ENCODE measurements around the gene KDM8.

The KDM8 gene

GRCh38 chr16:27230562-27231001, 27.3 kb downstream of the KDM8 start:
- DNase-seq (ENCODE audit: low read depth in 2 of 2) = peak; percentile 53 to 67

GRCh38 chr16:27231692-27232060, 28.4 kb downstream of the KDM8 start:
- DNase-seq (ENCODE audit: low read depth in 2 of 2) = no peak

- peak in 1 of 2 donors; percentile 55 for DNase-seq (ENCODE audit: low read depth in 2 of 2)
Measured at GRCh38 chr16:27232061-27232900, 29.0 kb downstream of the KDM8 start.

GRCh38 chr16:27232901-27233625, 29.7 kb downstream of the KDM8 start:
- no peak for DNase-seq (ENCODE audit: low read depth in 2 of 2)

DNA sequence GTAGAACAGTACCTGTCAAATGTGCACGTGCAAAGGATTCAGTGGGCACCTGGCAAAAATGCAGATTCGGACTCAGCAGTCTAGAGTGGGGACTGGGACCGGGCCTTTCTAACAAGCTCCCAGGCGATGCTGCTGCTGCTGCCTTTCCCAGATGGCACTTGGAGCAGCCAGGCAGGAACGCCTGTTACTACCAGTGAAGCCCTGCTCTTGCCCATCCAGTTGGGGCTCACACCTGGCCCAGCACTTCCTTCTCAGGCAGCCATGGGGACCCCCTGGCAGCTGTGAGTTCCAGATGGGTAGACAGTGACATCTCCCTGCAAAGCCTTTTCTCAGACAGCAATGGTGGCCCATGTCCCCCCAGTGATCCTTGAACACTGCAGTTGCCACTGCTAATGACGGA, 30.4 kb downstream of the KDM8 start:
- DNase-seq (ENCODE audit: low read depth in 2 of 2) = no peak

GRCh38 chr16:27234171-27234570, 30.8 kb downstream of the KDM8 start:
- DNase-seq (ENCODE audit: low read depth in 2 of 2) = no peak

DNA sequence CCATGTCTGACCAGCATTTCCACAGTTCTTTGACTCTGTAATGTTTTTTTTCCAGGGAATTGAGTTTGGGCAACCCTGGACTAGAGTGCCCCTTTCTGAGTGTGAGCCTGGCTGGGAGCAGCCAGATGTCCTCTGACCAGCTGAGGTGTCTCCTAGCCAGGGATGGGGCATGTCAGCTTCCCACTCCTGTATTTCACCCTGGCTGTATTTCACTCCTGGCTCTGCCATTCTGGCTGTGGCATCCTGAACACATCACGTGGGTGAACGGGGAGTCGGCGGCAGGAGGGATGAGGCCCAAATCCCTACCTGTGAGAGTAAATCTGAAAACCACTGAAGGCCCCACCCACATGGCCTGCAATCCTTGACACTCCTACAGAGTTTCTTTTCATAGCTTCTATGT, 31.3 kb downstream of the KDM8 start:
- no peak for DNase-seq (ENCODE audit: low read depth in 2 of 2)

GRCh38 chr16:27235055-27235937, 32.0 kb downstream of the KDM8 start:
- DNase-seq (ENCODE audit: low read depth in 2 of 2) = peak; percentile 57 to 78

- DNase-seq (ENCODE audit: low read depth in 2 of 2) = no peak
Measured at GRCh38 chr16:27235938-27236245, 32.6 kb downstream of the KDM8 start.

- no peak for DNase-seq (ENCODE audit: low read depth in 2 of 2)
Measured at GRCh38 chr16:27236635-27237218, 33.4 kb downstream of the KDM8 start.

DNA sequence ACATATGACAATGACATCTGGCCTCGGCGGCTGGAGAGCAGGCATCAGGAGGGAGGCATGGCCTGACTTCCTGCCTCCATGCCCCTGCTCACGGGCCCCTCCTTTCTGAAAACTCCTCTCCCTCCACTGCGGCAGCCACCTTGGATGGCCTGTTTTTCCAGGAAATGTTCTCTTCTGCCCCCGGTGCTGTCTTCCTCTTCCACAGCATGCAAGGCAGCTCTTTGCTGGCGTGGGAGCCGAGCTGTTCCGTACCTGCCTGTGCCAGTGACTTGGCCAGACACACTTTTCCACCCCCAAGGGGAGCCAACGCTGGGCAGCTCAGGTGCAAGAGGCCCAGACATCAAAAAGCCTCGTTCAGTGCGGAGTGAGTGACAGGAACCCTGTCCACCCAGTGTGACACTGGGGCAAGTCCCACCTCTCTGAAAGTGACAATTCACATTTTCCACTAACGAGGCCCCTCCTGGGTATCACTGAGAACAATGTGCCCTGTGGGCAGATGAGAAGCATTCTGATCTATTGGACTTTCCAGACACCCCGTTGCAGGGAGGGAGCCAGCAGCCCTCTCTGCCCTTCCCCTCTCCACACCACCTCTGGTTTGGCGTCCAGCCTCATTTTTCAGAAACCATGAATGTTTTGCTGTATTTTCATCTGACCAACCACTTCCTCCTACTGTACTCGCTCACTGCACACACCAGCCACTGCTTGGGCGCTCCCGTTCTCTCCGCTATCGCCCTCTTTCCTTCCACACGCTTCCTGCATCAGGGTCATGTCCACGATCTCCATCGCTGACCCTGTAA, 34.1 kb downstream of the KDM8 start:
- peak; percentile 71 for DNase-seq (ENCODE audit: low read depth in 2 of 2)

GRCh38 chr16:27238016-27238587, 34.8 kb downstream of the KDM8 start:
- DNase-seq (ENCODE audit: low read depth in 2 of 2) = peak; percentile 44

GRCh38 chr16:27238591-27238990, 35.3 kb downstream of the KDM8 start:
- no peak for DNase-seq (ENCODE audit: low read depth in 2 of 2)

GRCh38 chr16:27239026-27239425, 35.7 kb downstream of the KDM8 start:
- no peak for DNase-seq (ENCODE audit: low read depth in 2 of 2)

DNA sequence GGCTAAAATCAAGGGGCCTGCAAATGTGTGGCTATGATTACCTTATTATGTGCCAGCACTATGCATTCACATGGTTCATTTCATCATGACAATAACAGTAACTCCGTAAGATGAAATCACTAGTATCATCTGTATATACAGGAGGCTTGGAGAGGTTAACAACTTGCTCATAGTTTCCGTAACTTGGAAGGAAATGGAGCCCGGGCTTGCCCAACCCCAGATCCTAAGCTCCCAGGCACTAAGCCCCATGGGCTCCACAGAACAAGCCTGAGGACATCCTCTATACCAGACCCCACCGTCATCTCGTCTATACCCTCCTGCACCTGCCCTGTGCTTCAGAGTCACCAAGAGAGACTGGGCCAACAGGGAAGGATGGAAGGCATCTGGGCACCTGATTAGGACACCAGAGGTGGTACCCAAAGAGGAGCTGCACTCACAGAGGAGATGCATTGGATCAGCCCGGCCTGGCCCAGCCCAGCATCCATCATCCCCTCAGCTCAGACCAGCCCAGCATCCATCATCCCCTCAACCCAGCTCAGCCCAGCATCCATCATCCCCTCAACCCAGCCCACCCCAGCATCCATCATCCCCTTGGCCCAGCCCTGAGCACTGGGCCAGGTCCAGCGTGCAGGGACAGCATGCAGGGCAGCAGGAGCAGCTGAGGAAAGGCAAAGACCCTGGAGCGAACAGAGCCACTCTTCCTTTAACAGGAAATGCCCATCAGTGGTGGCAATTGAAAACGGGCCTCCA, 36.8 kb downstream of the KDM8 start:
- DNase-seq (ENCODE audit: low read depth in 2 of 2) = no peak

- DNase-seq (ENCODE audit: low read depth in 2 of 2) = no peak
Measured at GRCh38 chr16:27240948-27241531, 37.7 kb downstream of the KDM8 start.

DNA sequence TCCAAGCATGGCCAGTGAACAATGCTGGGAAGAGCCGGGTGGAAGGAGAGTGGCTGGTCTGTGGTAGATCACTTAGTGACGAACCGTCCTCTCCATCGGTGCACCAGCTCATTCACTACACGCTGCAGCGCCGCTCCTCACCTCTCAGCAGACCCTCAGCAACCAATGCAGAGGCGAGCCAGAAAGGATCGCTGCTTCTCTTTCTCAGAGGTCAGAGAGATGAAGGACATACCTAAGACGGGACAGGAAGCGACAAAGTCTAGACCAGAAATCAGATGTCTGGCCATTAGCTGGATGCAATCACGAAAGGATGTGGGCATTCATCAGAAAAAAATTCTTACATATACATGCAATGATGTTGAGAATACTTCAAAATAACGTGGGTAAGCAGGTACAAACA, 38.3 kb downstream of the KDM8 start:
- no peak for DNase-seq (ENCODE audit: low read depth in 2 of 2)

DNA sequence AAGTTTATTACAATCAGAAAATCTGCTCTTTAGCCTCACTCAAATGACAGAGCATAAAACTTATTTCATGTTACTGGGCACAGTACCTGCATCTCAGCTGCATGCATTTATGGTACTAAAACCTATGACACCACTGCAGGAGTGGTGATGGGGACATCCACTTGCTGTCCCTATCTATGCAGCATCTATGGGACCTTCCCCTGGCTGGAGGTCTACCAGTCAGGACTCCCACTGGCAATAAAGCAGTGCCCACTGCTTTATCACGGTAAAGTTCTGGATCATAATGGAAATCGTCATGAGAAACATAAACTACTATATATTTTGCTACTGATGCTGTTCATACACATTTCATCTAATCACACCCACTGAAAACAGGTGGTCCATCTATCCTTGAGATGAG, 39.1 kb downstream of the KDM8 start:
- no peak for DNase-seq (ENCODE audit: low read depth in 2 of 2)

GRCh38 chr16:27242868-27243590, 39.7 kb downstream of the KDM8 start:
- DNase-seq (ENCODE audit: low read depth in 2 of 2) = no peak

Measured in stimulated activated CD8-positive, alpha-beta memory T cell treated with anti-CD3 and anti-CD28 coated beads, Interleukin-2, amount 100 ng/mL, for 48 hours (primary cell).